ENCODE data around the gene RAI1.

- TF ChIP-seq EZH2phosphoT487 (IDR thresholded peaks at IDR 0.05; ENCODE audit: borderline replicate concordance, low read depth, low read length): no peak
- no peak for TF ChIP-seq CTCF (conservative IDR thresholded peaks at IDR 0.05; ENCODE audit: low read length)
These were observed 179.5 kb downstream of the RAI1 start for GRCh38 chr17:17860766-17861107.

Measured in OCI-LY7 (cell line).